Neuronal stem cell (in vitro differentiated cells): ENCODE measurements around the gene PIWIL4.

ENCODE experiments used
- DNase-seq: peaks from one replicate; pipeline ENCODE4 v3.0.0-alpha.2; 2013; ENCODE audit warnings: low spot score
- H2AFZ ChIP-seq: one replicate; pipeline ENCODE4 v1.6.1; 2013; ENCODE audit warnings: mild to moderate bottlenecking, low read length, inconsistent platforms
- H2AK5ac ChIP-seq: 2 replicates; pipeline ENCODE4 v1.6.1; 2013; ENCODE audit warnings: low read depth, mild to moderate bottlenecking, inconsistent platforms, low read length, moderate library complexity, mixed read lengths
- H2BK120ac ChIP-seq: 2 replicates; pipeline ENCODE4 v1.6.1; 2013; ENCODE audit warnings: low read depth, mild to moderate bottlenecking, inconsistent platforms, low read length, moderate library complexity, mixed read lengths
- H2BK12ac ChIP-seq: one replicate; pipeline ENCODE4 v1.6.1; 2013; ENCODE audit warnings: low read length, inconsistent platforms
- H2BK15ac ChIP-seq: 2 replicates; pipeline ENCODE4 v1.6.1; 2013; ENCODE audit warnings: mild to moderate bottlenecking, low read length, inconsistent platforms, mixed read lengths
- H2BK5ac ChIP-seq: one replicate; pipeline ENCODE4 v1.6.1; 2013; ENCODE audit warnings: inconsistent platforms, mild to moderate bottlenecking, low read length, moderate library complexity
- H3K14ac ChIP-seq: one replicate; pipeline ENCODE4 v1.6.1; 2013; ENCODE audit warnings: low read length, inconsistent platforms
- H3K18ac ChIP-seq: 2 replicates; pipeline ENCODE4 v1.6.1; 2013; ENCODE audit warnings: low read length, inconsistent platforms
- H3K23ac ChIP-seq: 2 replicates; pipeline ENCODE4 v1.6.1; 2013; ENCODE audit warnings: low read depth, mild to moderate bottlenecking, mixed read lengths, low read length, inconsistent platforms; ENCODE audit not compliant: poor library complexity
- H3K27ac ChIP-seq: replicated peaks from 3 replicates; pipeline ENCODE4 v1.5.1; 2013; ENCODE audit warnings: low read length, inconsistent platforms
- H3K27me3 ChIP-seq, 3 experiments: 2 replicates each; pipeline ENCODE4 v1.6.1; 2013; ENCODE audit warnings: low read length in 3 of 3, mild to moderate bottlenecking in 2 of 3, inconsistent platforms in 1 of 3, low read depth in 1 of 3, mixed read lengths in 1 of 3, moderate library complexity in 1 of 3; ENCODE audit not compliant: control insufficient read depth in 3 of 3, insufficient read depth in 3 of 3
- H3K36me3 ChIP-seq, 2 donors: replicated peaks in 1 of 2; 2 replicates each; pipeline ENCODE4 v1.6.1; 2013; ENCODE audit warnings: low read length in 2 of 2; ENCODE audit not compliant: control insufficient read depth in 2 of 2, insufficient read depth in 2 of 2
- H3K4ac ChIP-seq: 2 replicates; pipeline ENCODE4 v1.6.1; 2013; ENCODE audit warnings: inconsistent platforms, mild to moderate bottlenecking, low read length, moderate library complexity
- H3K4me1 ChIP-seq, 2 donors: 1 replicate in 1 of 2; 2 replicates in 1 of 2; pipeline ENCODE4 v1.6.1; 2013; ENCODE audit warnings: low read length in 2 of 2, low read depth in 1 of 2; ENCODE audit not compliant: control insufficient read depth in 2 of 2, insufficient read depth in 1 of 2
- H3K4me2 ChIP-seq: one replicate; pipeline ENCODE4 v1.6.1; 2013; ENCODE audit warnings: mild to moderate bottlenecking, low read length, inconsistent platforms; ENCODE audit not compliant: insufficient read depth, poor library complexity, severe bottlenecking
- H3K4me3 ChIP-seq, 2 donors: 2 replicates each; pipeline ENCODE4 v1.5.1; 2013; ENCODE audit warnings: low read length in 2 of 2, mild to moderate bottlenecking in 2 of 2, inconsistent platforms in 1 of 2, moderate library complexity in 1 of 2
- H3K79me1 ChIP-seq: one replicate; pipeline ENCODE4 v1.6.1; 2013; ENCODE audit warnings: low read depth, mild to moderate bottlenecking, inconsistent platforms, low read length, moderate library complexity
- H3K9ac ChIP-seq: one replicate; pipeline ENCODE4 v1.6.1; 2013; ENCODE audit warnings: mild to moderate bottlenecking, low read depth, low read length, inconsistent platforms; ENCODE audit not compliant: poor library complexity
- H3K9me3 ChIP-seq, 2 donors: replicated peaks in 1 of 2; 2 replicates each; pipeline versions ENCODE3 to v1.6.1; 2013; ENCODE audit warnings: low read length in 2 of 2, mild to moderate bottlenecking in 2 of 2, inconsistent platforms in 1 of 2, low read depth in 1 of 2, mixed read lengths in 1 of 2, moderate library complexity in 1 of 2; ENCODE audit not compliant: control insufficient read depth in 2 of 2, insufficient read depth in 1 of 2
- H4K8ac ChIP-seq: one replicate; pipeline ENCODE4 v1.6.1; 2013; ENCODE audit warnings: low read depth, mild to moderate bottlenecking, inconsistent platforms, low read length, moderate library complexity
- H4K91ac ChIP-seq: one replicate; pipeline ENCODE4 v1.6.1; 2013; ENCODE audit warnings: low read length, low read depth, mild to moderate bottlenecking, inconsistent platforms; ENCODE audit not compliant: poor library complexity
- WGBS, 2 donors: extraction: QIAGEN DNeasy Blood & Tissue Kit; methylation state at CpG; one replicate each; pipeline ENCODE4 v1.1.7; 2013; ENCODE audit warnings: missing lambda C conversion rate in 2 of 2, mixed read lengths in 1 of 2; ENCODE audit not compliant: insufficient read length in 2 of 2, insufficient replicate concordance in 1 of 2; ENCODE audit errors: extremely low coverage in 2 of 2; 5-methylcytosine and 5-hydroxymethylcytosine counted together

The PIWIL4 gene

GRCh38 chr11:94603587-94603986, 36.4 kb downstream of the PIWIL4 start:
- Histone ChIP-seq H2BK120ac (no peak overlapping the region), H3K4me2 (no peak overlapping the region), H4K8ac (no peak overlapping the region), H3K23ac (no peak overlapping the region), H3K9me3 (no peaks in the 10 kb centered on the region), H3K27me3 (no peaks in the 10 kb centered on the region), H3K4ac (no peak overlapping the region), H4K91ac (no peak overlapping the region), H2BK15ac (no peak overlapping the region), H2BK5ac (no peak overlapping the region), H2BK12ac (no peak overlapping the region), H3K27ac (no peak overlapping the region), H3K4me3 (no peak overlapping the region), H2AK5ac (no peak overlapping the region), H3K14ac (no peak overlapping the region), H3K4me1 (no peaks in the 10 kb centered on the region), H3K36me3 (no peaks in the 10 kb centered on the region), H3K18ac (no peak overlapping the region), H3K79me1 (no peaks in the 10 kb centered on the region), H2AFZ (no peak overlapping the region), H3K9ac (no peak overlapping the region)
- WGBS, 2 donors, result no CpG with 5 or more reads among the region's 1 CpG
- DNase-seq, result no peak

DNA sequence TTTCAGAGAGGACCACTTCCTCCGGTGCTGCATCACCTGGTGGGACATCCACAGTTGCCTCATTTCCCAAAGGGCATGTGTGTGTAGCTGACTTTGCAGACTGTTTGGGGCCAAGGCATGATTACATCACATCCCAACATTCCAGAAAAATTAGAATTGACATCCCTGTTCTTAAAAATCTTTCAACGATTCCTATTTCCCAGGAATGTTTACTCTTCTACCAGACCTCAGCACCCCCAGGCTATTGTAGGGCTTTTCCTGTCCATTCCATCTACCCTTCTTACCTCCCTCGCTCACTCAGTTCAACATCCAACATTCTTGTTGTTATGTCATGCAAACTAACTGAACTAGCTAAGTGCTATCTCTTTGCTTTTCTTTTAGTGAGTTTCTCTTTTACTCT, 37.3 kb downstream of the PIWIL4 start:
- H3K27me3 ChIP-seq, result no peaks in the 10 kb centered on the region
- no peaks in the 10 kb centered on the region for H3K9me3 ChIP-seq
- H3K4me1 ChIP-seq, result no peaks in the 10 kb centered on the region
- DNase-seq, result no peak
- no peak overlapping the region for H2AFZ ChIP-seq
- H2AK5ac ChIP-seq, result no peak overlapping the region
- H3K27ac ChIP-seq, result no peak overlapping the region
- H2BK12ac ChIP-seq, result no peak overlapping the region
- H3K4me2 ChIP-seq, result no peak overlapping the region
- H3K79me1 ChIP-seq, result no peaks in the 10 kb centered on the region
- H3K36me3 ChIP-seq, result no peaks in the 10 kb centered on the region
- H2BK120ac ChIP-seq, result no peak overlapping the region
- no peak overlapping the region for H3K9ac ChIP-seq
- no peak overlapping the region for H3K4ac ChIP-seq
- H4K91ac ChIP-seq, result no peak overlapping the region
- H3K14ac ChIP-seq, result no peak overlapping the region
- no peak overlapping the region for H3K4me3 ChIP-seq
- no peak overlapping the region for H2BK5ac ChIP-seq
- no peak overlapping the region for H4K8ac ChIP-seq
- H3K23ac ChIP-seq, result no peak overlapping the region
- no peak overlapping the region for H3K18ac ChIP-seq
- WGBS, 2 donors, result no CpG with 5 or more reads among the region's 3 CpGs
- no peak overlapping the region for H2BK15ac ChIP-seq

GRCh38 chr11:94613120-94613519, 46.0 kb downstream of the PIWIL4 start:
- no peak overlapping the region for H3K4me2 ChIP-seq
- no peak for DNase-seq
- H4K91ac ChIP-seq, result no peak overlapping the region
- H3K9ac ChIP-seq, result no peak overlapping the region
- no peak overlapping the region for H3K18ac ChIP-seq
- H3K27ac ChIP-seq, result no peak overlapping the region
- no peaks in the 10 kb centered on the region for H3K27me3 ChIP-seq
- no peak overlapping the region for H3K4ac ChIP-seq
- no peak overlapping the region for H3K14ac ChIP-seq
- no peak overlapping the region for H2BK15ac ChIP-seq
- H2BK120ac ChIP-seq, result no peak overlapping the region
- no CpG with 5 or more reads among the region's 1 CpG for WGBS, 2 donors
- H3K23ac ChIP-seq, result no peak overlapping the region
- no peak overlapping the region for H4K8ac ChIP-seq
- no peak overlapping the region for H2AK5ac ChIP-seq
- H3K36me3 ChIP-seq, result no peaks in the 10 kb centered on the region
- no peak overlapping the region for H3K4me3 ChIP-seq
- no peak overlapping the region for H2BK5ac ChIP-seq
- H2BK12ac ChIP-seq, result no peak overlapping the region
- no peak overlapping the region for H2AFZ ChIP-seq
- no peaks in the 10 kb centered on the region for H3K79me1 ChIP-seq
- peaks cover 0 to 2% of the 10 kb centered on the region in 2 donors for H3K9me3 ChIP-seq
- no peaks in the 10 kb centered on the region for H3K4me1 ChIP-seq

DNA sequence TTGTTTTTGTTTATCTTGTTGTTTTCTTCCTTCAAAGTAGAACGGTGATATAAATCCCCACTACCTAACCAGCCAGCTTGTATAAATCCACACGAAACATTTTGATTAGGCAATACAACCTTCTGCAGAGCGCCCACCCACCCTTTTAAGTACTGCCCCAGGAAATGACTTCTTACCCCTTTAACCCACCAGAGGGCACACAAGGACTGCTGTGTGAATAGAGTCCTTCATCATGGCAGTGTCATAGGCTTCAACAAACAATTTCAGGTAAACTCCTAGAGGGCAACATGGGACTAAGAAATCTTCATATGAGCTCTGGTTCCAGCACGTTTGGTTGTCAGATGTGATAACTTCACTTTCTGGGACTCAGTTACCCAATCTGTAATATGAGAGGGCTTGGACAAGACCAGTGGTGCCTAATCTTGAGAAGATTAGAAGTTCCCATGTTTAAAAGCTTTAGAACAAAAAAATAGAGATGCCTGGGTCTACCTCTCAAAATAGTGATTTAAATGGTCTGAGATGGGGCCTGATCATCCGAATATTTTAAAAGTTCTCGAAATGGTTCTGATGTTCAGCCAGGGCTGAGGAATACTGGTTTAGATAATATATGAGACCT, 56.1 kb downstream of the PIWIL4 start:
- Histone ChIP-seq H3K4me1 (peaks cover 0 to 2% of the 10 kb centered on the region in 2 donors), H2AFZ (no peak overlapping the region), H3K27me3 (no peaks in the 10 kb centered on the region), H2BK12ac (no peak overlapping the region), H3K4me3 (no peak overlapping the region), H3K14ac (no peak overlapping the region), H3K79me1 (no peaks in the 10 kb centered on the region), H3K23ac (no peak overlapping the region), H3K18ac (no peak overlapping the region), H4K91ac (no peak overlapping the region), H2BK15ac (no peak overlapping the region), H3K4me2 (no peak overlapping the region), H2BK120ac (no peak overlapping the region), H3K9ac (no peak overlapping the region), H2AK5ac (no peak overlapping the region), H3K4ac (no peak overlapping the region), H3K27ac (no peak overlapping the region), H4K8ac (no peak overlapping the region), H3K36me3 (no peaks in the 10 kb centered on the region), H2BK5ac (no peak overlapping the region), H3K9me3 (peaks cover 0 to 2% of the 10 kb centered on the region in 2 donors)
- no CpG with 5 or more reads among the region's 6 CpGs for WGBS, 2 donors
- DNase-seq, result peak; percentile 75
